HG03039 (cell line): ENCODE measurements around the gene OR2A1.
"Not testable (repeated sequence)": the region's sequence is repeated elsewhere in the genome, so short reads cannot be mapped to it uniquely, and the experiment has no call there.

Experiments used
- ATAC-seq: cut with Tn5 transposase; IDR thresholded peaks from one replicate; pipeline ENCODE4 v1.9.1; 2021; ENCODE audit warnings: mild to moderate bottlenecking, moderate library complexity; ENCODE audit not compliant: unreplicated experiment

OR2A1 gene

GRCh38 chr7:144323359-144323758 lies 11.1 kb downstream of the OR2A1 start:
- ATAC-seq = not testable (repeated sequence)

GRCh38 chr7:144325868-144326267 lies 13.6 kb downstream of the OR2A1 start:
- not testable (repeated sequence) for ATAC-seq

GRCh38 chr7:144330044-144330443 lies 17.8 kb downstream of the OR2A1 start:
- not testable (repeated sequence) for ATAC-seq

GRCh38 chr7:144331221-144331995 lies 19.2 kb downstream of the OR2A1 start:
- not testable (repeated sequence) for ATAC-seq

- ATAC-seq = not testable (repeated sequence)
These were observed 19.7 kb downstream of the OR2A1 start for GRCh38 chr7:144331996-144332288.

- ATAC-seq = peak; percentile 36
These were observed 36.4 kb downstream of the OR2A1 start for GRCh38 chr7:144348625-144349024.

- not testable (repeated sequence) for ATAC-seq
These were observed 39.4 kb downstream of the OR2A1 start for GRCh38 chr7:144351667-144352066.

GRCh38 chr7:144355176-144355822 lies 43.1 kb downstream of the OR2A1 start, which contains the start of gene ARHGEF5:
ARHGEF5 (plus strand) TSS chr7:144355402; CDS start chr7:144362670, 7,268 bp downstream.
- ATAC-seq = peak; percentile 65

- not testable (repeated sequence) for ATAC-seq
These were observed 44.0 kb downstream of the OR2A1 start for GRCh38 chr7:144356185-144356584.

GRCh38 chr7:144356860-144357259 lies 44.6 kb downstream of the OR2A1 start:
- ATAC-seq = not testable (repeated sequence)

GRCh38 chr7:144362061-144362460 lies 49.8 kb downstream of the OR2A1 start:
- not testable (repeated sequence) for ATAC-seq

GRCh38 chr7:144365523-144365922 lies 53.3 kb downstream of the OR2A1 start:
- ATAC-seq = not testable (repeated sequence)

GRCh38 chr7:144367250-144367649 lies 55.0 kb downstream of the OR2A1 start:
- ATAC-seq = not testable (repeated sequence)

GRCh38 chr7:144369221-144369620 lies 57.0 kb downstream of the OR2A1 start:
- ATAC-seq = not testable (repeated sequence)
